Neural cell (in vitro differentiated cells): ENCODE measurements around the gene ARID3C.

ENCODE experiments used
- EZH2 ChIP-seq: fragments of 200-600, 300-800 bp; shearing (Covaris generic), sonication (generic); IDR thresholded peaks from 2 replicates; pipeline ENCODE4 v1.6.1; 2014; ENCODE audit warnings: antibody characterized with exemption, low read length, borderline replicate concordance, mild to moderate bottlenecking; ENCODE audit not compliant: insufficient read depth, poor library complexity, severe bottlenecking
- POLR2AphosphoS5 ChIP-seq: IDR thresholded peaks from 2 replicates; pipeline ENCODE4 v1.6.1; 2012
- SMC3 ChIP-seq: fragments of 450-650 bp; conservative IDR thresholded peaks from 2 replicates; pipeline ENCODE4 v1.6.1; 2014; ENCODE audit warnings: antibody characterized with exemption, mild to moderate bottlenecking, moderate library complexity; ENCODE audit not compliant: poor library complexity
- TAF1 ChIP-seq: IDR thresholded peaks from 2 replicates; pipeline ENCODE4 v1.6.1; 2012; ENCODE audit warnings: low read depth
- TF ChIP-seq, protein P1 (sequence below): IDR thresholded peaks from 2 replicates; pipeline ENCODE4 v1.6.1; 2012; ENCODE audit warnings: borderline replicate concordance
- TF ChIP-seq, protein P2 (sequence below): fragments of 450-650 bp; IDR thresholded peaks from 2 replicates; pipeline ENCODE4 v1.5.1; 2014; ENCODE audit warnings: antibody characterized with exemption, mild to moderate bottlenecking, moderate library complexity; ENCODE audit not compliant: poor library complexity, severe bottlenecking

DNA sequence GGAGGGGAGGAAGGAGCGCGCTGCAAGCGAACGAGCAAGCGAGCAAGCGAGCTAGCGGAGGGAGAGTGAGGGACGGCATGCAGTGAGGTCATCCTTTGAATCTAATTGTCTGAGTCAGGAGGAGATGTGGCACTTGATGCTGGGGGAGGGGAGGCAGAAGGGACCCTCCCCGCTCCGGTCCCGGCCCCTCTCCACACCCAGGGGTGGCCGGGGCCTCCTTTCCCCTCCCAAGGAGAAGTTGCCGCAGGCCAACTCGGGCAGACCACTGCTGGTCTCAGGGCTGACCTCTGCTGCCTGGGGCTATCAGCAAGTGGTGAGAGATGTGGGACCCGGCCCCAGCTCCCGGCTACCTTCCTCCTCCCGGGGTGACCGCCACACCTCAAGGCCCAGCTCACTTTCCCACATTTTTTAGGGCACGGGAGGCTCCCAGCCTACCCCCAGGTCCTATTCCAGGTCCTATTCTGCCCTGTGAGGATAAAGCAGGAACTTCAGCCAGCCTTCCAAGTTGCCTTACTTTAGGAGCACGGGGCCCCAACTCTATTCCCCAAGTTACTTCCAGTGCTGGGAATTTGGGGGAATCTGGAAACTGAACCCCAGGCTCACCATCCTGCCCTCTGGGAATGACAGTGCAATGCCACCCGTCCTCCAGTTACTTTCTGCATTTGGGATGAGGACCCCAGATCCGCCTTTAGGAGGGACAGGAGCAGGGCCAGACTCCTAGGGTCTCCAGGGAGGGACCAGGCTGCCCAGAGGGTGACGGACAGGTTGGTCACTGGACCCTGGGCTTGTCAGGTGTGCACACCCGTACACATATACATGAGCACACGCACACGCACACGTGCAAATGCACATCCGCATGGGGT lies 50.4 kb downstream of the ARID3C start:
- TF ChIP-seq, protein P1, sequence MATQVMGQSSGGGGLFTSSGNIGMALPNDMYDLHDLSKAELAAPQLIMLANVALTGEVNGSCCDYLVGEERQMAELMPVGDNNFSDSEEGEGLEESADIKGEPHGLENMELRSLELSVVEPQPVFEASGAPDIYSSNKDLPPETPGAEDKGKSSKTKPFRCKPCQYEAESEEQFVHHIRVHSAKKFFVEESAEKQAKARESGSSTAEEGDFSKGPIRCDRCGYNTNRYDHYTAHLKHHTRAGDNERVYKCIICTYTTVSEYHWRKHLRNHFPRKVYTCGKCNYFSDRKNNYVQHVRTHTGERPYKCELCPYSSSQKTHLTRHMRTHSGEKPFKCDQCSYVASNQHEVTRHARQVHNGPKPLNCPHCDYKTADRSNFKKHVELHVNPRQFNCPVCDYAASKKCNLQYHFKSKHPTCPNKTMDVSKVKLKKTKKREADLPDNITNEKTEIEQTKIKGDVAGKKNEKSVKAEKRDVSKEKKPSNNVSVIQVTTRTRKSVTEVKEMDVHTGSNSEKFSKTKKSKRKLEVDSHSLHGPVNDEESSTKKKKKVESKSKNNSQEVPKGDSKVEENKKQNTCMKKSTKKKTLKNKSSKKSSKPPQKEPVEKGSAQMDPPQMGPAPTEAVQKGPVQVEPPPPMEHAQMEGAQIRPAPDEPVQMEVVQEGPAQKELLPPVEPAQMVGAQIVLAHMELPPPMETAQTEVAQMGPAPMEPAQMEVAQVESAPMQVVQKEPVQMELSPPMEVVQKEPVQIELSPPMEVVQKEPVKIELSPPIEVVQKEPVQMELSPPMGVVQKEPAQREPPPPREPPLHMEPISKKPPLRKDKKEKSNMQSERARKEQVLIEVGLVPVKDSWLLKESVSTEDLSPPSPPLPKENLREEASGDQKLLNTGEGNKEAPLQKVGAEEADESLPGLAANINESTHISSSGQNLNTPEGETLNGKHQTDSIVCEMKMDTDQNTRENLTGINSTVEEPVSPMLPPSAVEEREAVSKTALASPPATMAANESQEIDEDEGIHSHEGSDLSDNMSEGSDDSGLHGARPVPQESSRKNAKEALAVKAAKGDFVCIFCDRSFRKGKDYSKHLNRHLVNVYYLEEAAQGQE = no peak
- TF ChIP-seq, protein P2, sequence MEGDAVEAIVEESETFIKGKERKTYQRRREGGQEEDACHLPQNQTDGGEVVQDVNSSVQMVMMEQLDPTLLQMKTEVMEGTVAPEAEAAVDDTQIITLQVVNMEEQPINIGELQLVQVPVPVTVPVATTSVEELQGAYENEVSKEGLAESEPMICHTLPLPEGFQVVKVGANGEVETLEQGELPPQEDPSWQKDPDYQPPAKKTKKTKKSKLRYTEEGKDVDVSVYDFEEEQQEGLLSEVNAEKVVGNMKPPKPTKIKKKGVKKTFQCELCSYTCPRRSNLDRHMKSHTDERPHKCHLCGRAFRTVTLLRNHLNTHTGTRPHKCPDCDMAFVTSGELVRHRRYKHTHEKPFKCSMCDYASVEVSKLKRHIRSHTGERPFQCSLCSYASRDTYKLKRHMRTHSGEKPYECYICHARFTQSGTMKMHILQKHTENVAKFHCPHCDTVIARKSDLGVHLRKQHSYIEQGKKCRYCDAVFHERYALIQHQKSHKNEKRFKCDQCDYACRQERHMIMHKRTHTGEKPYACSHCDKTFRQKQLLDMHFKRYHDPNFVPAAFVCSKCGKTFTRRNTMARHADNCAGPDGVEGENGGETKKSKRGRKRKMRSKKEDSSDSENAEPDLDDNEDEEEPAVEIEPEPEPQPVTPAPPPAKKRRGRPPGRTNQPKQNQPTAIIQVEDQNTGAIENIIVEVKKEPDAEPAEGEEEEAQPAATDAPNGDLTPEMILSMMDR = no peak
- TF ChIP-seq TAF1 = no peak
- TF ChIP-seq POLR2AphosphoS5 = peak; percentile 68
- TF ChIP-seq EZH2 = no peak
- no peak for TF ChIP-seq SMC3
